Measurements from ENCODE around the gene ABLIM3.

- TF ChIP-seq EP300 (IDR thresholded peaks at IDR 0.05; ENCODE audit: borderline replicate concordance in 1 of 2, control insufficient read depth in 1 of 2, low read depth in 2 of 2, low read length in 2 of 2) (no peak), STAT1 (conservative IDR thresholded peaks at IDR 0.05) (no peak), CTCF (IDR thresholded peaks at IDR 0.05 in 2 of 3, conservative IDR thresholded peaks at IDR 0.05 in 1 of 3; ENCODE audit: control insufficient read depth in 2 of 3, extremely low read depth in 1 of 3, insufficient read depth in 1 of 3, low read depth in 3 of 3, low read length in 3 of 3) (no peak), RFX5 (IDR thresholded peaks at IDR 0.05; ENCODE audit: low read depth, low read length) (no peak), FOS (IDR thresholded peaks at IDR 0.05; ENCODE audit: borderline replicate concordance, extremely low read depth, insufficient read length) (no peak), CBFB (IDR thresholded peaks at IDR 0.05; ENCODE audit: low read depth) (no peak), ATF2 (IDR thresholded peaks at IDR 0.05; ENCODE audit: low read length) (no peak), ZBTB33 (IDR thresholded peaks at IDR 0.05) (no peak), SMAD5 (IDR thresholded peaks at IDR 0.05; ENCODE audit: low read depth) (no peak), ZBTB4 (CRISPR knock-in tag; IDR thresholded peaks at IDR 0.05) (no peak), RB1 (IDR thresholded peaks at IDR 0.05; ENCODE audit: borderline replicate concordance) (no peak)
Measured at GRCh38 chr5:149239917-149240316, 98.6 kb downstream of the ABLIM3 start.
